Stimulated activated CD8-positive, alpha-beta memory T cell treated with anti-CD3 and anti-CD28 coated beads, Interleukin-2, amount 100 ng/mL, for 48 hours (primary cell): Measurements from ENCODE around the gene PLA2G4E.
A peak's percentile ranks its signal among the peaks of the same experiment; 100 is the strongest.

Source experiments
- DNase-seq, 2 donors: peaks; one replicate each; pipeline ENCODE4 v3.0.0-alpha.2; 2020; ENCODE audit warnings: low read depth in 2 of 2

PLA2G4E gene

DNA sequence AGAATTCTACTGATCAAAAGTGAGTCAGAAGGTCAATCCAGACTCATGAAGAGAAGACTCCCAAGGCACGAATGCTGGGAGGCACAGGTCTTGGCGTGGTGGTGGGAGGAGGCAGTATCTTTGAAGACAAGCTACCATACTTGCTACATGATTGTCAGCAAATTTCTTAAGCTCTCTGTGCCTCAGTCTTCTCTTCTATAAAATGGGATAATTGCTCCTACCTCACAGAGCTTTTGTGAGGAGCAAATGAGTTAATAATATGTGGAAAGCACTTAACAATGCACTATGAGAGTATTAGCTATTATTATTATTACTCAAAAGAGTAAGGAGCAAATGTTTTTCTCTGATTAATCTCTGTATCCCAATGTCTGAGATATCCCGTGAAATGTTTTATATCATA lies 84.7 kb downstream of the PLA2G4E start:
- no peak for DNase-seq

DNA sequence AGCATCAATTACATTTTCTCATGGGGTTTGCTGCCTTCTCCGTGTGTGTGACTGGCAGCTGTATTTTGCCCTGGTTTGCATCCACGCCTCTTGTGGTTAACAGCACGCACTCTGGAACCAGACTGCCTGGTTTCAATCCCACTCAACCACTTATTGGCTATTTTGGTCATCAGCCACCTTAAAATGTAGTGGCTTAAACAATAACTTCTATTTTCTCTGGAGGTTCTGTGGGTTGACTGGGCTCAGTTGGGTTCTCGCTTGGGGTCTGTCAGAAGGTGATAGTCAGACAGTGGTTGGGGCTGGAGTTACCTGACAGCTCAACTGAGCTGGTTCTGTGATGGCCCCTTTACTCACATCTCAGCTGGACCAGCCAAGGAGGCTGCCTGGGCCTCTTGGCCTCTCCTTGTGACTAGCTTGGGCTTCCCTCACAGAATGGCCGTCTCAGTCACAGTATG lies 85.2 kb downstream of the PLA2G4E start:
- DNase-seq = peak in 1 of 2 donors; percentile 13

- DNase-seq = peak in 1 of 2 donors; percentile 43
These were observed 86.0 kb downstream of the PLA2G4E start for GRCh38 chr15:41934843-41935242.

- DNase-seq = no peak
These were observed 87.1 kb downstream of the PLA2G4E start for GRCh38 chr15:41933771-41934170.

DNA sequence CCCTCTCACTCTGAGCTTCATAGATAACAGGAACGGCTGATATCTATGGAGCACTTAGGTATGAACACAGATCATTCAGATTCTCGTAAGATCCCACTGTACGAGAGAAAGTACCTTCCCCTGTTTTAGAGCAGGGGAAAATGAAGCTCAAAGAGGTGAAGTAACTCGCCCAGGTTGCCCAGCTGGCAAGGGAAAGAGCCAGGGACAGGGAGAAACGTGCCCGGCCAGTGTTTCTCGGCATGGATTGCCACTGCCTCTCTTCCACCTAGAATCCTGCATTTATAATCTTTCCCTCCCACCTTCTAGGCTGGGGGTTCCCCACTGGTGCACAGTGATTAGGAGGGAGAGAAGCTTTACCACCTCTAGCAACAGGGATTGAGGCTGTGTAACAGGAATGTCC lies 87.5 kb downstream of the PLA2G4E start:
- DNase-seq = no peak

DNA sequence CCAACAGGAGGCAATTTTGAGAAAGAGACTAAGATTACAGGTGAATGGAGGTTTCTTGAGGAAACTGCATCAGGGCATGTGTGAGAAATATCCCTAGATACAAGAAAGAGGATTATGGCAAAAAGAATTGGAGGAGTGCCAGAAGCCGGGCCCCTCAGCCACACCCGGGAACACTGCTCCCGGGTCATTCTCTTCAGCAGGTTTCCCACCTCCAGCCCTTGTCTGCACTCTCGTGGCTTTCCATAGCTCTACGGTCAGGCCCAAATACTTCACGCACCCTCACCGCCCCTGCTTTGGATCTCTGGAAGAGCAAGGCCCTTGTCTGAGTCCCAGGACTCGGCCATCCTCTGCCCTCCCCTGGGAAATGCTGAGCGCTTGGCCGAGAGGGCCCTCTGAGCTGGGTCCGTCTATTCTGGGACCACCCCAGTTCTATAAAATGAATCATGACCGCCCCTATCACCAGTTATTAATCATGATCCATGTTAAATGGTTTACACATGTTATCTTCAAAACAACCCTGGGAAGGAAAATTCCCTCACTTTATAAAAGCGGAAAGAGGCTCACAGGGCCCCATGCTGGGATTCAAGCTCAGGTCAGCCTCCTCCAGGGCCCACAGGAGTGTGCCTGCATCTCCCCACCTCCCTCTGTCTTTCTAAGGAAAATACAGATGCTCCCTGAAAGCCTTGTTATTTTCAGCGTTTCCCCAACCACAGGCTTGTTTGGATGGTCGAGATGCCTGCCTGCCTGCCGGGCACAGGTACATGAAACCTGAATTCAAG lies 88.1 kb downstream of the PLA2G4E start:
- no peak for DNase-seq

DNA sequence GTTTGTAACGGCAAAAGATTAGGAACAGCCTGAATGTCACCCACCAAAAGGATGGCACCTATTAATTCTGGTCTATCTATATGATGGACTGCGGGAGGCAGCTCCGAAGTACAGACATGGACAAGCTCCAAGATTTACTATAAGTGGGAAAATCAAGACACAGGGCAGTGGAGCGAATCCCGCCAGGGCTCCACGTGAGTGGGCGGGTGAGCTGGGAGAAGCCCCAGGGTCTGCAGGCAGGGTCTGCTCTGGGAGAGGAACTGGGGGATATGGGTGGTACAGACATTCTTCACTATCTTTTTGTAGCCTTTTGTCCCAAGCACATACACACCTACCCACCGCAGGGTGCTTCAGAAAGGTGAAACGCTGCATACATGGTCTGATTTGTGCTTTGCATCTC lies 88.7 kb downstream of the PLA2G4E start:
- DNase-seq = no peak
